ENCODE measurements around the gene PCNX4. TPM values are rescaled to one million over a fixed set of nuclear protein-coding genes. Genes with fewer than 3 reads are reported as not detected.

Gene PCNX4
- total RNA-seq, 2 donors from 2014 or later, result 37.6 to 71.2 TPM

GRCh38 chr14:60195179-60195810 is 103.6 kb downstream of the PCNX4 start:
- ATAC-seq (peak; percentile 33), DNase-seq (no peak)
- peaks cover 0 to 5% (median 0%) of the 10 kb centered on the region in 3 donors for H3K9me3 ChIP-seq
- no peak overlapping the region for H3K27ac ChIP-seq
- TF ChIP-seq POLR2A (IDR thresholded peaks at IDR 0.05) (no peak), CTCF (IDR thresholded peaks at IDR 0.05) (peak in 4 of 7 experiments; percentile 24 to 42 (median 29))
- H3K36me3 ChIP-seq (replicated peaks in 1 of 2; ENCODE audit: insufficient read depth in 1 of 2, low read depth in 2 of 2), result no peaks in the 10 kb centered on the region
- WGBS, 2 donors, result 70 to 81% methylated on average over 5 of the region's 5 CpGs
- H3K4me3 ChIP-seq, result no peak overlapping the region
- no peaks in the 10 kb centered on the region for H3K4me1 ChIP-seq
- H3K27me3 ChIP-seq, result no peaks in the 10 kb centered on the region
- intact Hi-C loops (cut with DNase I), result no loop called here

- intact Hi-C loops (cut with DNase I), result no loop called here
Observed at GRCh38 chr14:60196291-60196690, 104.6 kb downstream of the PCNX4 start.

GRCh38 chr14:60197629-60198303 is 106.0 kb downstream of the PCNX4 start:
- no peak for ATAC-seq

More at GRCh38 chr14:60196291-60196690, 104.6 kb downstream of the PCNX4 start:
- TF ChIP-seq CTCF (IDR thresholded peaks at IDR 0.05) (no peak), POLR2A (IDR thresholded peaks at IDR 0.05) (no peak)
- H3K27me3 ChIP-seq, result no peaks in the 10 kb centered on the region
- DNase-seq, result no peak
- 40 to 52% methylated on average over 2 of the region's 2 CpGs for WGBS, 2 donors
- H3K27ac ChIP-seq, result no peak overlapping the region
- no peak overlapping the region for H3K4me3 ChIP-seq
- H3K9me3 ChIP-seq, result peaks cover 0 to 5% (median 0%) of the 10 kb centered on the region in 3 donors
- H3K36me3 ChIP-seq (replicated peaks in 1 of 2; ENCODE audit: insufficient read depth in 1 of 2, low read depth in 2 of 2), result no peaks in the 10 kb centered on the region
- ATAC-seq, result no peak
- no peaks in the 10 kb centered on the region for H3K4me1 ChIP-seq

GRCh38 chr14:60199321-60199720 is 107.6 kb downstream of the PCNX4 start:
- ATAC-seq, result no peak

More at GRCh38 chr14:60197629-60198303, 106.0 kb downstream of the PCNX4 start:
- Histone ChIP-seq H3K9me3 (peaks cover 0 to 5% (median 0%) of the 10 kb centered on the region in 3 donors), H3K27me3 (no peaks in the 10 kb centered on the region), H3K4me3 (no peak overlapping the region), H3K27ac (no peak overlapping the region), H3K36me3 (replicated peaks in 1 of 2; ENCODE audit: insufficient read depth in 1 of 2, low read depth in 2 of 2) (no peaks in the 10 kb centered on the region), H3K4me1 (no peaks in the 10 kb centered on the region)
- intact Hi-C loops (cut with DNase I), result no loop called here
- WGBS, 2 donors, result 38 to 100% methylated on average over 1 of the region's 1 CpG
- TF ChIP-seq CTCF (IDR thresholded peaks at IDR 0.05) (no peak), POLR2A (IDR thresholded peaks at IDR 0.05) (no peak)
- no peak for DNase-seq

More at GRCh38 chr14:60199321-60199720, 107.6 kb downstream of the PCNX4 start:
- TF ChIP-seq CTCF (IDR thresholded peaks at IDR 0.05) (no peak), POLR2A (IDR thresholded peaks at IDR 0.05) (no peak)
- no peak overlapping the region for H3K27ac ChIP-seq
- DNase-seq, result no peak
- H3K9me3 ChIP-seq, result peaks cover 0 to 5% (median 0%) of the 10 kb centered on the region in 3 donors
- no peaks in the 10 kb centered on the region for H3K36me3 ChIP-seq (replicated peaks in 1 of 2; ENCODE audit: insufficient read depth in 1 of 2, low read depth in 2 of 2)
- intact Hi-C loops (cut with DNase I), result no loop called here
- H3K27me3 ChIP-seq, result no peaks in the 10 kb centered on the region
- no peak overlapping the region for H3K4me3 ChIP-seq
- H3K4me1 ChIP-seq, result peaks cover 7% of the 10 kb centered on the region

All from body of pancreas (tissue), 4 donors.